HG03469 (cell line): ENCODE results near the gene GBX1.

Source experiments
- ATAC-seq: cut with Tn5 transposase; IDR thresholded peaks from one replicate; pipeline ENCODE4 v1.9.1; 2021; ENCODE audit warnings: mild to moderate bottlenecking, moderate library complexity, moderate number of reproducible peaks; ENCODE audit not compliant: unreplicated experiment

Gene GBX1

DNA sequence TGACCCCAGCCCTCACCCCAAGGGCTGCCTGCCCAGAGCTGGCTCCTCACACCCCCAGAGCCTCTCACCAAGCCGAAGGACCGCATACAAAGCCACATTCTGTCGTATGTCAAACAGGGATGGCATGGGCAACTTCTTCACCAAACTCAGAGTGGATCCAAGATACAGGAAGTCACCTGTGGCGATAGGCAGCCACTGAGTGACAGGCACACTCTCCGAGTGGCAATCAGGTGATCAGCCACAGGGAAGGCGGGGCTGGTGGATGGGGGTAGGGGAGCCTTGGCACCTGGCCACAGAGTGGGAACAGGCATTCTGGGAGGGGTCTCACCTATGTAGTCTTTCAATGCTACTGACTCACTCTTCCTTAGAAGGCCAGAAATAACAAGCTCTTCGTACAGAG is 26.7 kb upstream of the GBX1 start:
- no peak for ATAC-seq

DNA sequence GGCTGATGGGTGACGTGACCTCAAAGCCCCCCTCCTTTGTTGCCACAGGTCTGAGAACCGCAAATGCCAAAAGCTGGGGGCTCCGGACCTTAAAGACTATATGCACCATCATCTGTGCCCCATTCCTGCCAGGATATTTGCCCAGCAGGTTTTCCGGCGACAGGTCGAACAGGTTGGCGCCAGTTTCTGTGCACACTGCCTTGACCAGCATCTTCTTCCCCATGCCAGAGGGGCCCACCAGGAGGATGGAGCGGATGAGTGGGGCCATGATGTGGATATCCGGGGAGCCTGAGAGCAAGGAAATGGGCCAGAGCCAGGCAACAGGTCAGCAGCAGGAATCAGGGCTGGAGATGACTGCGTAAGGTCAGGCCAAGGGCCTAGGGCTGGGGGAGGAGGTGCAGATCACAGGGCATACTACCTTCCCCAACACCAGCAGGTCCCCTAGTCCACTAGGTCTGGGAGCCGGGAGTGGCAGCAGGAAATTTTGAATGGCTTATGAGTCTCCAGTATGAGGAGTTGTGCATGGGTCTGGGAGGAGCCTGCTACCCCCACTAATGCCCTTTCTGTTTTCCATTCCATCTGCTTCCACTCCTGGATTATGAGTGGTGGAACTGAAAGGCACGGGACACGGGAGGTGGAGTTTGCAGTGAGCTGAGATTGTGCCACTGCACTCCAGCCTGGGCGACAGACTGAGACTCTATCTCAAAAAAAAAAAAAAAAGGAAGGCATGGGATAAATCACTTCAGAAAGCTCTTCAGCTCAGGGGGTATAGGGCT is 25.9 kb upstream of the GBX1 start:
- ATAC-seq = no peak

DNA sequence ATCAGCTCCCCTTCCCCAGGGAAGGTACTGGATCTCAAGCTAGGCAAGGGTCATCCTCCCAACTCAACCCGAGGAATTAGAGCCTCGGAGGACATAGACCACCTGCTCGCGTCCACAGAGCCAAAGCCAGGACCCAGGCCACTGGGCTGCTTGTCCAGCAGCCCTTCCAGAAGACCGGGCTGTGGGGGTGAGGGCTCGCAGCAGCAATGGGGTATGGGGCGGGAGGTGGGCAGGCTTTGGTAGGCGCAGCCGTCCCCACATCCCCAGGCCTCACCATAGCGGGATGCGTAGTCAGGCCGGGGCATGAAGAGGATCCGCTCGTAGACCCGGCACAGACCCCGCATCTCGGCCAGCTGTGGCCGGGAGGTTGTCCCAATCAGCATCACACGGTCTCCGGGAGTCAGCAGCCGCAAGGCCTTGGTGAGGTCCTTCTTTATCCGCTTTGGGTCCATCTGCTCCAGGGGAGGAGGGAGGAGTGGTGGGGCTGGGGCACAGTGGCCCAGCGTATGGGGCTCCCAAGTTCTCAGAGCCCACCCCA is 24.6 kb upstream of the GBX1 start:
- ATAC-seq = no peak

DNA sequence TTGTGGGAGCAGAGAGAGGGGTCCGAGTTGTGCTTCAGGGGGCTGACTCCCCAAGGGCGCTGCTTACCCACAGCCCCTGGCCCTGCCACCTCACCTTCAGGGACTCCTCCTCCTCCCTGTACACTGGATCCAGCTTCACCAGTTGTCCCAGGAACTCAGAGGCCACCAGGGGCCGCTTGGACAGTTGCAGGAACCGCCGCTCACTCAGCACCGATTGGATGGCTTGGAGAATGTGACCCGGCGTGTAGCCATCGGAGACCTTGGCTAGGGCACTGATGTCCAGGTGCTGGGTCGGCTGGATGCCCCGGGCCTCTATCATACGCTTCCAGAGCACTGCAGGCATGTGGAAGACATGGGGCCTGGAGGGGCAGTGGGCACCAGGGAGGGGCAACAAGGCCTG is 24.1 kb upstream of the GBX1 start:
- ATAC-seq = no peak

DNA sequence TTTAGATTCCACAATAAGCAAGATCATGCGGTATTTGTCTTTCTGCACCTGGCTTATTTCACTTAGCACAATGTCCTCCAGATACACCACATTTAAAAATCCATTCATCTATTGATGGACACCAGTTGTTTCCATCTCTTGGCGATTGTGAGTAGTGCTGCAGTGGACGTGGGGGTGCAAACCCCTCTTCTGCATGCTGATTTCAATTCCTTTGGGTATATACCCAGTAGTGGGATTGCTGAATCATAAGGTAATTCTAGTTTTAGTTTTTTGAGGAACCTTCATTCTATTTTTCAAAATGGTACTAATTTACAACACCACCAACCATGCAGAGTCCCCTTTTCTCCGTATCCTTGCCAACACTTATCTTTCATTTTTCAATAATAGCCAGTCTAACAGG is 21.5 kb upstream of the GBX1 start:
- no peak for ATAC-seq

DNA sequence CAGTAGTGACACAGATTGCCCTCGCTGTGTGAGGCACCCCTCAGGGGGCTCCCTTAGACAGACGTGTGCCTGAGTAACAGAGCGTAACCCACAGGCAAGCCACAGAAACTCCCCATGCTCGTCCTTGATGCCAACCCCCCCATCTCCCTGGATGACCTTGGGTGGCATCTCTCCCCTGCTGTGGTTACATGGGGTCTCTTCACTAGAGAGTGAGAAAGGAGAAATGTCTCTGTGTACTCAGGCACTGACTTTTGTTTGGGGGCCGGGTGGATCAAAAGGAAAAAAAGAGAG is 20.7 kb upstream of the GBX1 start:
- no peak for ATAC-seq

DNA sequence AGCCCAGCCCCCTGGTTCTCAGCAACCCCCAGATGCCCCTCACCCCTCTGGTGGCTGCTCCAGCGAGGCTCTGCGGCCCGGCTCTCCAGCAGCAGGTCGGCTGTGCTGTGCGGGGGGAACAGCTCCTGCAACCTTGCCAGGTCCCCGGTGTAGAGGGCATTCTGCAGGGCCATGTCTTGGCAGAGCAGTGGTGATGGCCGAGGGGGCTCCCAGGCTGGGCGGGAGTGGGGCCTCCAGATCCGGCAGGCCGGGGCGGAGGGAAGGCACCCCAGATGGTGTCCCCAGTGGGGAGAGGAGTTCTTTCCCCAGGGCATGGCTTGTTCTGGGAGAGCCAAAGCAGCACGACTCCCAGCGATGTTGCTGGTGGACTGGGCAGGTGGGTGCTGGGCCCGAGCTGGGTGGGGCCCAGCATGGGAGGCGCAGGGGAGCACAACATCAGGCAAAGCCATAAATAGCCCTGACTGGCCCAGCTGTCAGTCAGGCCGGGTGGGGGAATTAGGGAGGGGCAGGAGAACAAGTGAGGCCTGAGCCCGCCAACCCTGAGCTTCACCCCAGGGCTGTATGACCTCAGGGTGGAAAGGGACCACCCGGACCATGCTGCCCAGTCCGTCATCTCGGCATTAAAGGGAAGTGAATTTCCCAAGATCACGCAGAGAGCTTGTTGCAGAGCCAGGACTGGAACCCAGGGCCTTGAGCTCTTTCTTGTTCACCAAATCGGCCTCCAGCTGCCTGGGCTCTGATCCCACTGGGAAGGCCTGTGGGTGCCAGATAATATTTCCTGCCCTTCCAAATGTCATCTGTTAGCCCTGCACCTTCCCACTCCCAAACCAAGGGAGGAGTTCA is 20.1 kb upstream of the GBX1 start:
- no peak for ATAC-seq

DNA sequence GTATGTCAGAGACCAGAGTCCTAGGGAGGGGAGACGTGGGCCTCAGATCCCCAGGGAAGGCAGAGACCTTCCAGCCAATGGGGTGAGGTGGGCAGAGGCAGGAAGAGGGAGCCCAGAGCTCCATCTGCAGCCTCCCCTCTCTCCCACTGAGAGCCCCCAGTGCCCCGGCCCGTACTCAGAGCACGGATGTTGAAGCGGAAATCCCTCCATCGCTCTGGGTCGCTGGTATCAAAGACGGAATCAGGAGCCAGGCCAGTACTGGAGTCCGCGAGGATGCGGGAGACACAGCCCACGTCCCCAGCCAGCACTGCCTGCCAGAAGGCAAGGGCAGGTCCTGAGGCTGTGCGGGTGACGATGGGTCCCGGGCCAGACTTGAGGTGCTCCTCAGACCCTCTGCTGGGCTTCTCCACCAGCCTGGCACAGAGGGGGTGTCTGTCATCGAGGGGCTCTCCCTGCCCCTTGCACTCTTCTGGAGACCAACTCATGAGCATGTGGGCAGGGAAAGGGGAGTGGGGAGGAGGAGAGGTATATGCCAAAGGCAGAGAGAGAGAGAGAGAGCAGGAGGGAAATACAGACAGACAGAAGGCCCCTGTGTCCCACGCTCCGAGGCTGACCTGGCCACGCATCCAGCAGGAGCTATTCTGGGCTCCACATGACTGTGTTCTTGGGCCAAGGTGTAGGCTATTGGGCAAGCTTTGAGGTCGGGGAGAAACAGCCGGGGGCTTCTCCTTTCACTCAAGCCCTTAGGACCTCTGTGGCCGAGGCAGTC is 19.3 kb upstream of the GBX1 start, which contains the start of gene ASB10:
TSS of gene ASB10 (minus strand) at position 611 of the 769 bp plus-strand sequence. CDS start at position 491, 120 bp downstream.
- no peak for ATAC-seq

DNA sequence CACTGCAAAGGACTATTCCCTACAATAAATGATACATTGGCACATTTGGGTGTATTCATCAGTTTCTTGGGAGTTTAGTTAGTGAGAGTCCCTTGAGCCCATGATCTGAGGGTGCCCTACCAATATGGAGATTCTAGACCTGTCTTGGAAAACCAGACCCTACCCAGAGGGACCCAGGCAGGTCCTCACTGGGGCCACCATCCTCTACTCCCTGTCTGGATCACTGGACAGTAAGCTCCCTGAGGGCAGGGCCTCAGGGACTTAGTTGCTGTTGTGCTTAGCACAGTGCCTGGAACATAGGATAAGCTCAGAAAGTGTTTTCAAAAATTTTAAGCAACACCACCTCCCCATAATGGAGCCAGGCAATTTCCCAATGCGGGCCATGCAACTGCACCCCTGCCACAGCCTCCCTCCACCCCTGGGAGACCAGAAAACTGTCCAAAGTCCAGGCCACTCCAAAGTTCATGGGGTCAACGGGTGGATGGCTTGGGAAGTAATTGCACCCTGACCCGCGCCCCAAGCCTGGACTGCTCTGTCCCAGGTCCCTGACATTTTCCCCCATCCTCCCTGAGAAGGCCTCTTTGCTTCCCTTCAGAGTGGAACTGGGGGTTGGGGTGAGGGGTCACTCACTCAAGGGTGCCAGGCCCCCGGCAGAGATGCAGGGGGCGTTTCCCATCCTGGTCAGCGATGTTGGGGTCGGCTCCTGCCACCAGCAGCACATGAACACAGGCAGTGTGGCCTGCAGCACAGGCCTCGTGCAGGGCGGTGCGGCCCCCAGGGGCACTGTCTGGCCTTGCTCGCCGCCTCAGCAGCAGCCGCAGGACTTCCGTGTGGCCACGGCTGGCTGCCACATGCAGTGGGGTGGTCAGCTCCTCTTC is 18.5 kb upstream of the GBX1 start:
- ATAC-seq = no peak

DNA sequence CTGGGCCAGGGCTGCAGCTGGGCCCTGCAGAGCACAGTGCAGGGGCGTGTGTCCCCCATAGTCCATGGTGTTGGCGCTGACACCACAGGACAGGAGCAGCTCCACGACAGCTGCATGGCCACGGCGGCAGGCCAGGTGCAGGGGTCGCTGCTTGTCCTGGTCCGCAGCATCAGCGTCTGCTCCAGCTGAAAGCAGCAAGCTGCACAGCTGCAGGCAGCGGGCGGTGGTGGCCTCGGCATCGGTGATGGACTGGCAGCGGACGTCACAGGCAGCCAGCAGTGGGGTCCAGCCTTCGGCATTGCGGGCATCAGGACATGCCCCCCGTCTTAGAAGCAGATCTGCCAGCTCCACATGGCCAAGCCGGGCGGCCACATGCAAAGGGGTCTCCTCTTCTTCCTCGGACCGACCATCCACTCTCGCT is 13.5 kb upstream of the GBX1 start:
- no peak for ATAC-seq

DNA sequence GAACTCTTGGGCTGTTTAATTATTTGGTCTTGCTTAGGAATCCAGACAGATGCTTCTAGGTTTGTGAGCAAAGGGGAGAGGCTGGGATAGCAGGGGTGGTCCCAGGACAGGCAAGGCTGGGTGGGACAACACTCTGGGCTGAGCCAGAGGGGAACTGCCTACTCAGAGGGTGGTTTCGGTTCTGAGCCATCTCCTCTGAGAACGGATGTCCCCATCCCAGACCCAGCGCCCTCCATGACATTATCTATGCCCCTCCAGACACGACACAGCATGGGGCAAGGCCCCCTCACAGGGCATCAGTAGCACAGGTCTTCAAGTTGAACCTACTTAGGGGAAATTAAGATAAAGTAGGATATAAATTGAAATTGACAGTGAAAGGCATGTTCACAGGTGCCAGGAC is 12.5 kb upstream of the GBX1 start:
- ATAC-seq = no peak

DNA sequence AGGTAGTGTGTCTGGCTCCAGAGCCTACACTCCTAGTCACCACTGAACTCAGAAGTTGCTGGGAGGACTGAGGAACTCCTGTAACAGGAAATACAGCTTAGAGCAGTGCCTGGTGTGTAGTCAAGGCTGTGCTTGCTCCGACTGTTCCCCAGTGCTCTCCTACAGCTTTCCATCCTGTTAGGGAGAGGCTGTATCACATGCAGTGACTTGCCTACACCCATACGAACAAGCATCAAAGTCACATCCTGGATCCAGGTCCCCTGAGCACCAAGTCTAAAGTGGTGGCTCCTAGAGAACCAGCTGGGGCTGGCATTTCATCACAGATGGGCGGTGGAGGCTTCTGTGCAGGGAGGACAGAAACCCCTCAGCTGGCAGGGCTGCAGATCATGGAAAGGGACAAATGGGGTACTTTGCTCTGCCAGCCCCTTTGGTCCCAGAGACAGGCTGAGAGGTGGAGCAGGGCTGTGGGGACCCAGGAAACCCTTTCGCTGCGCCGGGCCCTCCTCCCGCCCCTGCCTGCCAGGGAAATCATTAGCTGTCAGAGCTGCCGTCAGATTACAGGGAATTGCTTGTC is 11.9 kb upstream of the GBX1 start:
- ATAC-seq = no peak

DNA sequence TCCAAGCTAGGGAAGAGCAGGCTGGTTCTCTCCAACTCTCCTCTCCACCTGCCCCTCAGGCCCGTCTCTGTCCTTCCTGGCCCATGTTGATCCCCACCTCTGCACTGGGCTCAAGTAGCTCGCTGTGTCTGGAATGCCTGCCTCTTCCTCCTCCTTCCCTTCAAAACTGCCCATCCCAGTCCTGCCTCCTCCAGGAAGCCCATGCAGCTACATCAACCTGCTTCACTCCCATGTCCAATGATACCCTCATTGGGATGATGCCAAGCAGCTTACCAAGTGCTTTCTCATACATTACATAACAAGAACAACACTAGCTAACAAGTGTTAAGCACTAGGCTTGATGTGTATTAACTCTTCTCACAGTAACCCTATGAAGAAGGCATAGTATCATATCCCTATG is 11.3 kb upstream of the GBX1 start:
- no peak for ATAC-seq

DNA sequence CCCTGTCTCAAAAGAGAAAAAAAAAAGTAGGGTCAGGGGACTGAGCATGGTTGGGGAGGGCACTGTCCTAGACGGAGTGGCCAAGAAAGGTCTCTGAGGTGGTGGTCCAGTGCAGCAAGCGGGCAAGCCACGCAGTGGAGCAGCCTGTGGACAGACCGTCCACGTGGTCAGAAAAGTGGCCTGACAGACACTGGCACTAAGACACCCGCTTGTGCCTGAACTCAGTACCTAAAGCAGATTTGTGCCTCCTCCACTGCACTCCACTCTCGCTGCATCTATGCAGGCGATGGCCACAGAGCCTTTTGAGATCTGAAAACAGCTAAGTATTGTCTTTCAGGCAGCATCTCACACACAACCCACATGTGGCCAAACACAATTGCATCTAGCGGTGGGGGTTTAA is 10.7 kb upstream of the GBX1 start:
- ATAC-seq = no peak

DNA sequence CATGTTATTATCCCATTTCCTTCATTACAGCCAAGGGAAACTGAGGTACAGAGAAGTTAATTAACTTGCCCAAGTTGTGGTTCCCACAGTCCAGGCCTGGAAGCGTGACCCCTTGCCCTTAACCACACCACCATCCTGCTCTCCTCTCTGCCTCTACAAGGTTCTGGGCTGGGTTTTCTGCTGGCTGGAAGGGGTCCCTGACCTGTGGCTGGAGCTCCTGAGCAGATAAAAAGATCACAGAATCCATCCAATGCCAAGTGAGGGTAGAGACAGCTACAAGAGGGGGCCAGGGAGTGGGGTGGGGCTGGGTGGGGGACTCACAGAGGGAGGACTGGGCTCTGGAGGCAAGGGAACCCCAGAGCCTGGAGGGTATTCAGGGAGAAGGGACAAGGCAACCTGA is 9.8 kb upstream of the GBX1 start:
- no peak for ATAC-seq

DNA sequence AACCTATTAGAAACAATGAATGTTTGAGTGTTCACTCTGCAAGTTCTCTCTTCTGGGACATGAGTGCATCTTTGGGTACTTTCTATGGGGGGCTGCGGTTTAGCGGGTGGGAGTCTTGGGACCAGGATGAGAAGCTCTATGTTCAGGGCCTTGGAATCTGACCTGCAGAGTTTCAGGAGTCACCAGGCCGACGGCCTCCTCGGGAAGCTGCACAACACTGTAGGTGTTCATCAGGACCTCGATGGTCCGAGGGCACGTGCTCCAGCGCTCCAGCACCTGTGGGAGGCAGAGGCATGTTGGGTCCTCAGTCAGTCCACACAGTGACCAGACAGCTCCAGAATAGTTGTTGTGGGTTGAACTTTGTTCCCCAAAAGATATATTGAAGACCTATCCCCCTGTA is 8.9 kb upstream of the GBX1 start:
- ATAC-seq = no peak

DNA sequence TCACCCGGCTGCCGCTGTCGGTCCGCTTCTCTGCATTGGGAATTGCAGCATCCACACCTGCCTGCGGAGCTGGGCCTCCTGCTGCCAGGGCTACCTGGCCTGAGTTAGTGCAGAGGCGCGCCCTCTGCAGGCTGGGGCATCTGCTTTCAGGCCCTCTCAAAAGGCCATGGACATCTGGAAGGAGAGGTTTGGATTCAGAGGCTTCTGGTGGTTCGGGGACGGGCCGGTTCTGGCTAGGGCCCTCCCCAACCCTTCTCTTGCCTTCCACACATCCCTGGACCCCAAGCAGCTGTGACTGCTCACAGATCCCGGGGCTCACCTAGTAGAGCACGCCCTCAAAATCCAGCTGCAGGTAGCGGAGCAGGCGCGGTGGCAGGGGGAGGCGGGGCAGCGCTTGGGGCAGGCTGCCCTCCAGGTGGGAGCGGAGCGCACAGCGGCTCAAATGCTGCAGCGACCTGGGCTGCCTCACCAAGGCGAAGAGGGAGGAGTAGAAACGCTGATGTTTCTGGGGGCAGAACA is 8.4 kb upstream of the GBX1 start:
- ATAC-seq = no peak

DNA sequence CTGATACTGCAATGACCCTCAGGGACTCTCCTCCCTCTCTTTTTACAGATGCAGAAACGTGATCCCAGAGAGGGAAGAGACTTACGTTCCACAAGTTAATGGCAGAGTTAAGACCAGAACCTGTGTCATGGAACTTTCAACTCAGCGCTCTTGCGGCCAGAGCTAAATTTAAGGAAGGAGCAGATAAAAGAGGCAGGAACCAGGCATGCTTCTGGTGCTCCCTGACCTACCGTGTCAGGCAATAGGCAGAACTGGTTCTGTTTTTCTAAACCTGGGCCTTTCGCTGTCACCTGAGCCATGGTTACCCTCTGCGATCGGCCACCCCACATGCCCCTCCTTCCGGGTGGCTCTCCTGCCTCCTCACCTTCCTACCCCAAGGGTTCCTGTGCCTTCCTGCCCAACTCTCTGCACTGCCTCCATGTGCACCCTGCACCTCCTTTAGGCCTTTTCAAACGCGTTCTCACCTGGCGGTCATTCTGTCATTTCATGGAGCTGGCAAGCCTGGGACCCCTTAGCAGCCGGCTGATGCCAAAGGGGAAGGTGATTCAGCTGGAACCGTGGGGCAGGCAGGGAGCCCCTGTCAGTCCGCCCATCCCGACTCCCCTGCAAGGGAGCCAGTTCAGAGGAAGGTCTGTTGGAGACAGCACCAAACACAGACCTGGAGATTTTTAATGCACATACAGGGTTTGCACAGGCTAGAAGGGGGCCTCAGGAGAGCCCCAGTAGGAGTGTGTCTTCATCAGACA is 7.7 kb upstream of the GBX1 start:
- no peak for ATAC-seq
